GM12892 (cell line): ENCODE results near the gene MYEOV.

Experiments used
- POLR2A ChIP-seq: IDR thresholded peaks from 2 replicates; pipeline ENCODE4 v1.6.1; 2011; ENCODE audit warnings: low read depth, low read length, control low read depth
- POLR2AphosphoS5 ChIP-seq: IDR thresholded peaks from 2 replicates; pipeline ENCODE4 v1.6.1; 2011; ENCODE audit warnings: low read depth, low read length, control low read depth

- no peak for TF ChIP-seq POLR2A
- TF ChIP-seq POLR2AphosphoS5: no peak
These were observed 9.9 kb upstream of the MYEOV start for GRCh38 chr11:69284081-69284511.
